ENCODE measurements around the gene PTPRD.

- TF ChIP-seq, protein P1, sequence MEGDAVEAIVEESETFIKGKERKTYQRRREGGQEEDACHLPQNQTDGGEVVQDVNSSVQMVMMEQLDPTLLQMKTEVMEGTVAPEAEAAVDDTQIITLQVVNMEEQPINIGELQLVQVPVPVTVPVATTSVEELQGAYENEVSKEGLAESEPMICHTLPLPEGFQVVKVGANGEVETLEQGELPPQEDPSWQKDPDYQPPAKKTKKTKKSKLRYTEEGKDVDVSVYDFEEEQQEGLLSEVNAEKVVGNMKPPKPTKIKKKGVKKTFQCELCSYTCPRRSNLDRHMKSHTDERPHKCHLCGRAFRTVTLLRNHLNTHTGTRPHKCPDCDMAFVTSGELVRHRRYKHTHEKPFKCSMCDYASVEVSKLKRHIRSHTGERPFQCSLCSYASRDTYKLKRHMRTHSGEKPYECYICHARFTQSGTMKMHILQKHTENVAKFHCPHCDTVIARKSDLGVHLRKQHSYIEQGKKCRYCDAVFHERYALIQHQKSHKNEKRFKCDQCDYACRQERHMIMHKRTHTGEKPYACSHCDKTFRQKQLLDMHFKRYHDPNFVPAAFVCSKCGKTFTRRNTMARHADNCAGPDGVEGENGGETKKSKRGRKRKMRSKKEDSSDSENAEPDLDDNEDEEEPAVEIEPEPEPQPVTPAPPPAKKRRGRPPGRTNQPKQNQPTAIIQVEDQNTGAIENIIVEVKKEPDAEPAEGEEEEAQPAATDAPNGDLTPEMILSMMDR (IDR thresholded peaks at IDR 0.05): no peak
- TF ChIP-seq POLR2A (IDR thresholded peaks at IDR 0.05): no peak
These were observed 1904.1 kb downstream of the PTPRD start for GRCh38 chr9:8708728-8709127.
